KBM-7 (cell line): ENCODE data around the gene ACOT13.
"Not testable (repeated sequence)": the region's sequence is repeated elsewhere in the genome, so short reads cannot be mapped to it uniquely, and the experiment has no call there.

Source experiments
- DNase-seq: peaks from one replicate; pipeline ENCODE4 v3.0.0-alpha.2; 2015
- in situ Hi-C: fragments of 300-500 bp; cut with MboI; formaldehyde crosslinking; loops from 2 replicates; pipeline ENCODE4 v1.14.3; 2020; ENCODE audit warnings: low sequenced_read_pairs, low pct_unique_long_range_greater_than_20kb, mixed read lengths

Gene ACOT13

GRCh38 chr6:24719125-24719971, 52.5 kb downstream of the ACOT13 start, which contains the start of gene C6orf62:
TSS of gene C6orf62 (minus strand) at chr6:24719154. CDS start at chr6:24718668, 486 bp downstream.
- peak; percentile 77 for DNase-seq
- in situ Hi-C loops, result no loop called here

- in situ Hi-C loops, result no loop called here
Measured at GRCh38 chr6:24720131-24720603, 53.3 kb downstream of the ACOT13 start.

GRCh38 chr6:24720604-24721460, 54.0 kb downstream of the ACOT13 start:
- peak; percentile 100 for DNase-seq
- in situ Hi-C loops, result no loop called here

More at GRCh38 chr6:24720131-24720603, 53.3 kb downstream of the ACOT13 start:
- DNase-seq, result peak; percentile 53

- DNase-seq, result no peak
- in situ Hi-C loops, result no loop called here
Measured at GRCh38 chr6:24721461-24722215, 54.8 kb downstream of the ACOT13 start.

GRCh38 chr6:24723270-24723669, 56.4 kb downstream of the ACOT13 start:
- no peak for DNase-seq
- in situ Hi-C loops, result no loop called here

GRCh38 chr6:24730653-24731052, 63.8 kb downstream of the ACOT13 start:
- in situ Hi-C loops, DNase-seq: not testable (repeated sequence)

- in situ Hi-C loops, DNase-seq: not testable (repeated sequence)
Measured at GRCh38 chr6:24731456-24732134, 64.7 kb downstream of the ACOT13 start.

- no peak for DNase-seq
- in situ Hi-C loops, result no loop called here
Measured at GRCh38 chr6:24734166-24734565, 67.3 kb downstream of the ACOT13 start.

- DNase-seq, in situ Hi-C loops: not testable (repeated sequence)
Measured at GRCh38 chr6:24734710-24735109, 67.8 kb downstream of the ACOT13 start.

- no peak for DNase-seq
- in situ Hi-C loops, result no loop called here
Measured at GRCh38 chr6:24738741-24739140, 71.9 kb downstream of the ACOT13 start.

- in situ Hi-C loops, result no loop called here
- DNase-seq, result no peak
Measured at GRCh38 chr6:24740861-24741260, 74.0 kb downstream of the ACOT13 start.

GRCh38 chr6:24742216-24742738, 75.4 kb downstream of the ACOT13 start:
- DNase-seq, result no peak
- in situ Hi-C loops, result no loop called here

- in situ Hi-C loops, result no loop called here
- no peak for DNase-seq
Measured at GRCh38 chr6:24743265-24743943, 76.5 kb downstream of the ACOT13 start.

- in situ Hi-C loops, result no loop called here
- DNase-seq, result peak; percentile 55
Measured at GRCh38 chr6:24743944-24744335, 77.1 kb downstream of the ACOT13 start.

- DNase-seq, result no peak
- in situ Hi-C loops, result no loop called here
Measured at GRCh38 chr6:24744911-24745310, 78.0 kb downstream of the ACOT13 start.

GRCh38 chr6:24749297-24749696, 82.4 kb downstream of the ACOT13 start:
- no peak for DNase-seq
- in situ Hi-C loops, result no loop called here

- in situ Hi-C loops, result loop anchor here (25.0 kb wide), 1 partner anchor 164 kb away; no protein-coding TSS in a partner anchor
- not testable (repeated sequence) for DNase-seq
Measured at GRCh38 chr6:24750878-24751277, 84.0 kb downstream of the ACOT13 start.

- in situ Hi-C loops, result loop anchor here (25.0 kb wide), 1 partner anchor 165 kb away; no protein-coding TSS in a partner anchor
- no peak for DNase-seq
Measured at GRCh38 chr6:24752503-24752902, 85.6 kb downstream of the ACOT13 start.
